CD4-positive, alpha-beta T cell treated with Interleukin-4 for 1 hour (primary cell): Measurements from ENCODE around the gene ALX4.

Experiments
- DNase-seq, 2 donors: peaks; one replicate each; pipeline ENCODE4 v3.0.0-alpha.2; 2020 to 2022

Gene ALX4

DNA sequence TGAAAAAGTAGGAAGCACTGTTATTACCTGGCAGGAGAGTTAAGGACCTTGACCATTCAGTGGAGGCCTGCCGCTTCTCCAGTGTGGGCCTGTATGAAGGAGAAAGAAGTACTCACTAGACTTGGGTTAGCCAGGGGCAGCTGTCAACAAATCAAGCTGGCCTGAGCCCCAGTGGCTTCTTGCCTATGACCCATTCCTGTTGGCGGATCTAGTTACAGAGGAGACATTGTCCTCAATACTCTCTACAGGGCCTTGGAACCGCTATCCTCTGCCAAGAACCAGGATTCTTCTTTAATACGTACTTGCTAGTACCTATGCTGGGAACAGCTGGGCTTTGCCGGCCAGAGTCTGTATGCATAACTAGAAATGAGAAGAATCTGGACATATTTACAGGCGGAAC, 68.1 kb downstream of the ALX4 start:
- no peak for DNase-seq

DNA sequence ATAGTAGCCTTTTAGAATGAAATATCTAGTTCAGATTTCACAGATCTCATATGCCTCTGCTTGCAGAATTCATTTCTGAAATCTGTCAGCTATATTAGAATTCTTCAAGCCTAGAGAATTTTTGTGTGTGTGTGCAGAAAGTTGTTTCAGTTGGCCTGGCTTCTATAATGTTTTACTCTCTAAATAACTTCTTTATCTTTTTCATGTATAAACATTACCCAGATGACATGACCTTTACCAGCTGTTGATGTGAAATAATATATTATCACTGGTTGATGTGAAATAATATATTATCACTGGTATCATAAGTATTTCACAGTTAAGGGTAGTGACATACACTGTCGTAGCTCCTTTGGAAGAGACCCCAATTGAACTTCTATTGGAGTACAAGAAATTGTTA, 72.8 kb downstream of the ALX4 start:
- DNase-seq: no peak

DNA sequence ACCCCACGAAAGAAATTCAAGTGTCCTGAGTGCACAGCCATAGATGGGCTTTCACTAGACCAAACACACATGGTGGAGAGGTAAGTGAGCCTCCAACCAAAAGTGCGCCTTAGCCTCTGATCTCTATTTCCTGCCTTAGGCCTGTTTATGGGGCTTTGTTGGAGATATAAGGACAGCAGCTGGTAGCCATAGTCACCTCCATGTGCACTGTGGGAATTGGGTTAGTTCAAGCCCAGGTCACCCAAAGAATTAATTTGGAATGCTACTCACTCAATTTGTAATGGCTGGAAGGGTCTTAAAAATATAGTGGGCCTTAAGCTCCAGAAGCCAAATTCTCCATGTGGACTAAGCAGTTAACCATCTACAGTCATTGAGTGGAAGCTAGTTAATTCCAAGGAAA, 73.6 kb downstream of the ALX4 start:
- DNase-seq: no peak

DNA sequence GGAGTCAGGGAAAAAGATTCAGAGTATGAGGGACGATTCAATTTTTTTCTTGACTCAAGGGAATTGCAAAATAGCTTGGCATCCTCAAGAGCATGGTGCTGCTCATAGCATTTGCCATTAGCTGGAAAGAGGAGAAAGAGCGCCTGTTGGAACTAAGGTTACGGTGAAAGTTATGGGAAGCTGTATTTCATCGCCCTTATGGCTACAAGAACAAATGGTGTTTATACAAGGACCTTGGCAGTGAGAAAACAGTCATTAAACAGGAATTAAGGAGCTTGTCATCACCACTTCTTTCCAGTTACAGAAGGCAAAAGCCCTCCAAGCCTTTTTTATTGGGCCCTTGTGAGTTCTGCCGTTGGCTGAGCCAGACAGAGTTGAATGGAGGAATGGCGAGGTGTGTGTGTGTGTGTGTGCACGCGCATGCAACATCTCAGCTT, 74.2 kb downstream of the ALX4 start:
- DNase-seq: no peak

DNA sequence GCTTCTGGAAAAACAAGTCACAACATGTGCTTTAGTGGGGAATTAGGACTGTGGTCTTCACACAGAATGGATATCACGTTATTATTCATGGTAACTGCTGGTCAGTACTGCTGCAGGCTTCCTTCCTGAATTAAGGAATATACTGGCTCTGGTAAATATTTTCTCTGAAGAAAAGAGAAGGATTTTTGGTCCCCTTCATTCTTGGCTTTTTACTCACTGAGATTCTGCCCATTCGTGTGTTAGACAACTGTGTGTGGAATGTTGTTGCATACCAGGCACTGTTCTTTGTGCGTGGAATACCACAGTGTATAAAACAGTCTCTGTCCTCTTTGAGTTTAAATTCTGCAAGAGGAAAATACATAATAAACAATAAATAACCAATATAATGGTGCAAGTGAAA, 80.3 kb downstream of the ALX4 start:
- no peak for DNase-seq

DNA sequence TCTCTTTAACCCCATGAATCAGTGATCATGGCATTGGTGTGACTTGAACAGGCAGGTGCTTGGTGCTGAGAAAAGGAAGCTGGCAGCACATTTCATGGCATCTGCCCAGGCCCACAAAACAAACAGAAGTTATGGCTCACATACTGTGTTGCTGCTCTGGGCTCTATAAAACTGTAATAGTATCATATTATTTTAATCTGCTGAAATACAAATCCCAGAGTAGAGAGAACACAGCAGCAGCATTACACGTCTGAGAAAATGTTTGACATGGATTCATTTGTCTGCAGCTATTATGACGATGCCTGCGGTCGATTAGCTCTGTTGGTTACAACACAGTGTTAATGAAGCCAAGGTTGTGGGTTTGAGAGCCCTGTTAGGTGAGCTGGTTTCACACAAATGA, 80.8 kb downstream of the ALX4 start:
- no peak for DNase-seq

DNA sequence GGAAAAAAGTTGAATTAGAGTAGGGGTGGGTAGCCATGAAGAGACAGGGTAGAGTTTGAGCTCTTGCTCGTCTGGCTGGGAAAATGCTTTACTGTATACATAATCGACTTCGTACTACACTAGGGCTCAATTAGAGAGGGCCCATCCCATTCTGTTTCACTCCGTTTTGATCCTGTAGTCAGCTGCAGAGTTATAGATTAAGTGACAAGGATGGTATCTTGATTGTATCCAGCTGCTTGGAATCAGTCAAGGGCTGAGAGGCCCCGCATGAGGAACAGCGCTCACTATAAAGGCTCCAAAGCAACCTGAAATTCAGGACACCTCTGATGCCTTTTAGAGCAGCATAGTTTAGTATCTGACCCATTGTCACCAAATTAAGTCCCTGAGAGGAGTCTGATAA, 81.6 kb downstream of the ALX4 start:
- no peak for DNase-seq

DNA sequence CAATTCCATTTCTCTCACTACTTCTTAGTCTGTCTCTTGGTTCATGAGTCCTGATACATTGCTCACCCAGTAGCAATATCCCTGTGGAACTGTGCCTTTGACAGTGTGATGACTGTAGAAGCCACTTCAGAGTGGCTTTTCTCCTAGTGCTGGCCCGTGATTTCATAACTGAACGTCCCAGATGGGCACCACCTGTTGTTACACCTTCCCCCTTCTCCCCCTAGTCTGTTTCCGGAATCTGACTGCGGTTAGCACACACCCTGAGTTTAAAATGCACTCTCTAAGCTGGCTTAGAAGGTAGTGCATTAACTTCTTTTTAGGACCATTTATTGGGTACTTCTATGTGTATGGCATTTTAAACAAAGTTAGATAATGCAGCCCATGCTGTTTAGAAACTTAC, 83.0 kb downstream of the ALX4 start:
- no peak for DNase-seq

DNA sequence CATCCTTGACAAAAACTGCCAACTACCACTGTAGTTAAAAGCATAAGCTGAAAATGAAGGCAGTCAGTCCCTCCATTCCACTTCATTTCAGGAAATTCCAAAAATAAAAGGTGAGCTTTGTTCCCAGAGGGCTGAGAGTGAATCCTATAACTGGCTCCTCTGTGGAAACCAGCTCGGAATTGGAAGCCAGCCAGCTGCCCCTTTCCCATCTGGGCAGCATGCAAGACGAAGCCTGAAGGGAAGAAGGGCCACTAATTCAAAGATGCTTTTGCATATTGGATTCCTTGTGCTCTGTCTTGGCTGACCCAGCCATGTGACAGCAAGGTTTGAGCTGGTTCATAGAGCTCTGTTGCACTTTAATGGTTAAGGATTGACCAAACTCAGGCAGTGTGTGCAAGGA, 83.4 kb downstream of the ALX4 start:
- DNase-seq: no peak

DNA sequence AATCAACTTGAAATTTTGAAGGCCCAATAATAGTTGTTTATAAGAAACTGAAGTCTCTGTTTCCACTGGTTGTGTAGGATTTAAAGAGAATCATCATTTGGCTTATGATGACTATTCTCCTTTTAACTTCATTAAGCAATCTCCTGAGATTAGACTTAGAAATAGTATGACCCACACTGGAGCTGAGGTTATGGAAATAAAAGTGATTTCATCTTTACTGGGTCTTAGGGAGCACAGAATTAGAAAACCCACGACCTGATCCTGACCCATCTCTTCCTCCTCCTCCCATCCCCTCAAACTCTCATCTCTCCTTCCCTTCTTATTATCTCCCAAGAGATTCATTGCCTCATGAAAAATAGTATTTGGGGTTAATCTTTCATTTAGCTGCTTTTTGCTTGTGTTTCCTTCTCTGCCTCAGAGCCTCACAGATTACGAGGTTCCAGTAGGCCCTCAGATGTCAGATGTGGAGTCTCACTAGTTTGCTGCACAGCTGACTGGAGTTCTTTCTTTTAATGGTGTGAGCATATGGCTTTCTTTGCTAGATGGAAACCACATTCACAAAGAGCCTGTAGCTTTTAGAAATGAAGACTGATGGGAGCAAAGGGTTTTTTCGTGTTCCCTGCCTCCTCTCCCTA, 85.0 kb downstream of the ALX4 start:
- DNase-seq: no peak

DNA sequence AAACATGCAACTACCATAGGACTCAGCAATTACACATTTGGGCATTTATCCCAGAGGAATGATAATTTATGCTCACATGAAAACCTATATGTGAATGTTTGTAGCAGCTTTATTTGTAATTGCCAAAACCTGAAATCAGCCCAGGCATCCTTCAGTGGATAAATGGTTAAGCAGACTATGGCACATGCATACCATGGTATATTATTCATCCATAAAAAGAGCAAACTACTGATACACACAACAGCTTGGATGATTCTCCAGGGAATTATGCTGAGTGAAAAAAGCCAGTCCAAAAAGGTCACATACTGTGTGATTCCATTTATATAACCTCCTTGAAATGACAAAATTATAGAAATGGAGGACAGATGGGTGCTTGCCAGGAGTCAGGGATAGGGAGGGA, 86.7 kb downstream of the ALX4 start:
- no peak for DNase-seq

DNA sequence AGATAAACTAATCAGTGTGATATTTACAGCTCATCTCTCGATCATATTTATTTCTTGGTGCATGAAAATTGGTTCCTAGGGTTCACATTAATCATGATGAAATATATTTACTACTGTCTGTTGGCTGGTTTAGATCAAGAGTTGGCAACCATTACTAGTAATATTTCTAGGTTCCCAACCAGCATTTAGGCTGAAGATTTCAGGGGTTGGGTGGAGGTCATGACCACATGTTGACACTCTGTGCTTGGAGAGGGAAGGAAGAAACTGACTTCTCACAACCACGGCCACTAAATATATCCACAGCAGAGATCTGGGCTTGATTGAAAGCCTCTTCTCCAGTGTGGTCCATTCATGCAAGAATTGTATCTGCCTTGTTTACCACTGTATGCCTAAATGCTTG, 87.9 kb downstream of the ALX4 start:
- no peak for DNase-seq

DNA sequence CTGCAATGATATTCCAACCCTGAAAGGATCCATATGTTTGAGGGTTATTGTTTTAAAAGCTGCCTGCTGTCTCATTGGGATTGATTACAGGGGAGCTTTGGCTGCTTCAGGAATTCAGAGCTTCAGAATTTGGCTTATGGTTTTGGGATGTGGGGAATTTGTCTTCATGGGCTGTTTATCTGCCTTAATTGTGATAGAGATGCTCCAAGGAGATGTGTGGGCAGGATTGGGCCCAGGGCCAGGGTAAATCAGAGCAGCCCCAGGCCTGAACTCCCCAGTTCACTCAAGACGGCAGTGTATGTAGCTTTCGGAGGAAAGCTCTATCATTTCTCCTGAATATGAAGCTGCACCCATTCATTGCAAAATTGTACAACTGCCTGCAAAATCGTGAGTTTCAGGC, 88.5 kb downstream of the ALX4 start:
- DNase-seq: no peak

DNA sequence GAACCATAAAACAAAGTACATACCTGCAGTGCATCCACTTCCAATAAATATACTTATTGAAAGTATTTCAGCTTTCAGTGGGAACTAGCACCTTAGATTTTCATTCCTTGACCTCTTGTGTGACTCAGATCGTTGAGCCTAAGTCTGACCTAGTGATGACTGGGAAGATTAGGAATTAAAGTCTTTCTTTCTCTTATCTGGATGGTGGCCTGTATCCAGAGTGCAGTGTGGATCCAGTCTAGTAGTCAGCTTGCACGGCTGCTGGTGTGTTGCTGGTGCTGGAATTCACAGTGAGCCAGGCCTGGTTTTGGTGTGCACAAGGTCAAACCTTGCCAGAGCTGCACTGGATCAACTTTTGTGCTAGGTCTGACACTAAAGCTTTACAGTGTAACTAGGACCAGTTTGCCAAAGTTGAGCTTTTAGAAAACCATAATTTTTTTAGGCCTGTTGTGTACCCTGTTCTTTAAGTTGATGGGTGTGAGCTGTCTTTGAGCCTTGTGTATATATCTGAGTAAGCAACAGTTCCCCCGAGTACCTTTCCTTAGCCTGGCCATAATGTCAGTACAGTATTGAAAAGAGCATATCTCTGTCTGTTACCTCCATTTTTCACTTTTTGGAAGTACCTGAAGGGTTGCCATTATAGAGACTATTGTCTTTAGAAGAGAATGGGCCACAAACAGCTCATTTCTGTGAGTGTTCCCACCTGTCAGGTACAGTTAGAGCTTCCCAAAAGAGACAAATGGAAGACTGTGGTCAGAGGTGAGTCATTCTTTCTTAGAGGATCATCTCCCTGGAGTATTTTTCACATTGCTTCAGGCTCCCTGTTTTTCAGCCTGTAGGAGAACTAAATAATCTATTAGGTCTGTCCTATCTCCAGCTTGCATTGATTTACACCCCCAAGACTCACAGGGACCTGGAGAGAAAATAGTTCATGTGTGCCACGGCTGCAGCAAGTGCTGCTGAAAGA, 89.8 kb downstream of the ALX4 start:
- DNase-seq: no peak

DNA sequence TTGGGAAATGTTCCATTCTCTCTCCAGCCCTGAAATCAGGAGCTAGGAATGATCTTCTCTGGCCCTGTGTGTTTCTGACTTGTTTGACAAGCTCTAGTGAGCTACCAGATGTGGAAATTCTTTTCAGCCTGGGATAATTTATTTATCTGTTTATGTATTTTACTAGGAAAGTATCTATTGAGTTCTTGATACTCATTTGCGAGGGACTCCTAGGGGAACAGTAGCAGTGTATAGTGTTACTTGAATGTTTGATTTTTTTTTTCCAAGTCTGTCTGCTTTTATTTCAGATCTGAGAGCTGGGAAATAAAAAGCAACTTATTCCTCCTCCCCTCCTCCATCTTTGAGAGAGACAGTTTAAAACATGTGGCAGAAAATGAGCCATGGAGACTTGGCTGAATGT, 92.5 kb downstream of the ALX4 start:
- DNase-seq: no peak

DNA sequence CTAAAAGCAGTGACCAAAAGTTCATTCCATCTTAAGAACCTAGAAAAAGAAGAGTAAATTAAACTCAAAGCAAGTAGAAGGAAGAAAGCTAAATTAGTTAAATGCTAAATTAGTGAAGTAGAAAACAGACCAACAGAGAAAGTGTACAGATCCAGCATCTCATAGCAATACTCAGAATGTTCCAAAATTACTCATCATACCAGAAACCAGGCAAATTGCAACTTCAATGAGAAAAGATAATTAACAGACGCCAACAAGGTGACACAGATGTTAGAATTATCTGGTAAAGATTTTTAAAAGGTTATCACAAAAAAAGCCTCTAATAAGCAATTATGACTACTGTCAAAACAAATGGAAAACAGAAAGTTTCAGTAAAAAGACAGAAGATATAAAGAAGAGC, 96.8 kb downstream of the ALX4 start:
- no peak for DNase-seq

DNA sequence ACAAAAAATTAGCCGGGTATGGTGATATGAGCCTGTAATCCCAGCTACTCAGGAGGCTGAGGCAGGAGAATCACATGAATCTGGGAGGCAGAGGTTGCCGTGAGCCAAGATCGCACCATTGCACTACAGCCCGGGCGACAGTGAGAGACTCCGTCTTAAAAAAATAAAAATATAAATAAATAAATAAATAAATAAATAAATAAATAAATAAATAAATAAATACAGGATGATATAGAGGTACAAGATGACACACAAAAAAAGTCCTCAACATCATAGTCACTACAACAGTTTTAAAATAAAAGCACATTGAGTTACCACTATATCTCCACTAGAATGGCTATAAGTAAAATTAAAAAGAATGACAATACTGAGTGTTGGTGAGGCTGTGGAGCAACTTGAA, 97.8 kb downstream of the ALX4 start:
- DNase-seq: no peak
